22Rv1 (cell line): ENCODE results near the gene EPAS1.

Source experiments
- ZFX ChIP-seq: fragments of 450-650 bp; IDR thresholded peaks from 2 replicates; pipeline ENCODE4 v1.6.1; 2017; ENCODE audit warnings: antibody characterized with exemption, borderline replicate concordance
- TF ChIP-seq, protein P1 (sequence below): fragments of 450-650 bp; IDR thresholded peaks from 2 replicates; pipeline ENCODE4 v1.5.1; 2017; ENCODE audit warnings: mild to moderate bottlenecking

GRCh38 chr2:46290078-46290477 lies 7.1 kb upstream of the EPAS1 start:
- TF ChIP-seq, protein P1, sequence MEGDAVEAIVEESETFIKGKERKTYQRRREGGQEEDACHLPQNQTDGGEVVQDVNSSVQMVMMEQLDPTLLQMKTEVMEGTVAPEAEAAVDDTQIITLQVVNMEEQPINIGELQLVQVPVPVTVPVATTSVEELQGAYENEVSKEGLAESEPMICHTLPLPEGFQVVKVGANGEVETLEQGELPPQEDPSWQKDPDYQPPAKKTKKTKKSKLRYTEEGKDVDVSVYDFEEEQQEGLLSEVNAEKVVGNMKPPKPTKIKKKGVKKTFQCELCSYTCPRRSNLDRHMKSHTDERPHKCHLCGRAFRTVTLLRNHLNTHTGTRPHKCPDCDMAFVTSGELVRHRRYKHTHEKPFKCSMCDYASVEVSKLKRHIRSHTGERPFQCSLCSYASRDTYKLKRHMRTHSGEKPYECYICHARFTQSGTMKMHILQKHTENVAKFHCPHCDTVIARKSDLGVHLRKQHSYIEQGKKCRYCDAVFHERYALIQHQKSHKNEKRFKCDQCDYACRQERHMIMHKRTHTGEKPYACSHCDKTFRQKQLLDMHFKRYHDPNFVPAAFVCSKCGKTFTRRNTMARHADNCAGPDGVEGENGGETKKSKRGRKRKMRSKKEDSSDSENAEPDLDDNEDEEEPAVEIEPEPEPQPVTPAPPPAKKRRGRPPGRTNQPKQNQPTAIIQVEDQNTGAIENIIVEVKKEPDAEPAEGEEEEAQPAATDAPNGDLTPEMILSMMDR = no peak
- TF ChIP-seq ZFX = no peak
